ENCODE measurements around the gene ADIG.
"Not testable (repeated sequence)": the region's sequence is repeated elsewhere in the genome, so short reads cannot be mapped to it uniquely, and the experiment has no call there.

The ADIG gene

GRCh38 chr20:38590676-38591473, 9.9 kb downstream of the ADIG start:
- Histone ChIP-seq H3K9me2 (replicated peaks; ENCODE audit: insufficient read depth, low read length) (no peaks in the 10 kb centered on the region), H3K27ac (ENCODE audit: low read depth, low read length) (no peak overlapping the region), H3K9me3 (ENCODE audit: insufficient read depth, low read length) (no peaks in the 10 kb centered on the region), H4K20me1 (ENCODE audit: low read depth, low read length) (no peaks in the 10 kb centered on the region), H3K36me3 (ENCODE audit: low read length) (no peaks in the 10 kb centered on the region), H3K9ac (ENCODE audit: low read length) (no peak overlapping the region), H3K27me3 (ENCODE audit: low read length) (no peaks in the 10 kb centered on the region), H3K79me2 (ENCODE audit: insufficient read depth, low read length) (no peaks in the 10 kb centered on the region), H3K4me3 (ENCODE audit: insufficient read depth, low read length, poor library complexity, severe bottlenecking) (no peak overlapping the region), H3K4me2 (ENCODE audit: low read depth, low read length, poor library complexity, severe bottlenecking) (no peak overlapping the region), H3F3A (ENCODE audit: insufficient read depth) (no peaks in the 10 kb centered on the region), H2AFZ (ENCODE audit: low read depth, low read length, severe bottlenecking) (no peak overlapping the region)
- TF ChIP-seq EZH2phosphoT487 (conservative IDR thresholded peaks at IDR 0.05; ENCODE audit: low read length) (no peak), CTCF (IDR thresholded peaks at IDR 0.05; ENCODE audit: insufficient read depth, low read length, poor library complexity, severe bottlenecking) (no peak)

- H3K9me2 ChIP-seq (replicated peaks; ENCODE audit: insufficient read depth, low read length), result no peaks in the 10 kb centered on the region
- H3F3A ChIP-seq (ENCODE audit: insufficient read depth), result no peaks in the 10 kb centered on the region
- H4K20me1 ChIP-seq (ENCODE audit: low read depth, low read length), result no peaks in the 10 kb centered on the region
- H3K79me2 ChIP-seq (ENCODE audit: insufficient read depth, low read length), result no peaks in the 10 kb centered on the region
- no peak overlapping the region for H3K4me3 ChIP-seq (ENCODE audit: insufficient read depth, low read length, poor library complexity, severe bottlenecking)
- TF ChIP-seq CTCF (IDR thresholded peaks at IDR 0.05; ENCODE audit: insufficient read depth, low read length, poor library complexity, severe bottlenecking) (no peak), EZH2phosphoT487 (conservative IDR thresholded peaks at IDR 0.05; ENCODE audit: low read length) (no peak)
- H3K9me3 ChIP-seq (ENCODE audit: insufficient read depth, low read length), result no peaks in the 10 kb centered on the region
- H2AFZ ChIP-seq (ENCODE audit: low read depth, low read length, severe bottlenecking), result no peak overlapping the region
- no peaks in the 10 kb centered on the region for H3K36me3 ChIP-seq (ENCODE audit: low read length)
- no peak overlapping the region for H3K27ac ChIP-seq (ENCODE audit: low read depth, low read length)
- H3K27me3 ChIP-seq (ENCODE audit: low read length), result no peaks in the 10 kb centered on the region
- H3K4me2 ChIP-seq (ENCODE audit: low read depth, low read length, poor library complexity, severe bottlenecking), result no peak overlapping the region
- no peak overlapping the region for H3K9ac ChIP-seq (ENCODE audit: low read length)
Measured at GRCh38 chr20:38591474-38592410, 10.7 kb downstream of the ADIG start.

GRCh38 chr20:38592411-38592790, 11.4 kb downstream of the ADIG start:
- not testable (repeated sequence) for H3K4me3 ChIP-seq (ENCODE audit: insufficient read depth, low read length, poor library complexity, severe bottlenecking); H3K9me3 ChIP-seq (ENCODE audit: insufficient read depth, low read length); H4K20me1 ChIP-seq (ENCODE audit: low read depth, low read length); H3K36me3 ChIP-seq (ENCODE audit: low read length); H3K27me3 ChIP-seq (ENCODE audit: low read length); H3K4me2 ChIP-seq (ENCODE audit: low read depth, low read length, poor library complexity, severe bottlenecking); H3K9ac ChIP-seq (ENCODE audit: low read length); H3F3A ChIP-seq (ENCODE audit: insufficient read depth); H3K27ac ChIP-seq (ENCODE audit: low read depth, low read length); H3K79me2 ChIP-seq (ENCODE audit: insufficient read depth, low read length); H3K9me2 ChIP-seq (replicated peaks; ENCODE audit: insufficient read depth, low read length); H2AFZ ChIP-seq (ENCODE audit: low read depth, low read length, severe bottlenecking)

GRCh38 chr20:38594281-38594680, 13.3 kb downstream of the ADIG start:
- H3K4me2 ChIP-seq (ENCODE audit: low read depth, low read length, poor library complexity, severe bottlenecking); H3K79me2 ChIP-seq (ENCODE audit: insufficient read depth, low read length); H3K27me3 ChIP-seq (ENCODE audit: low read length); H4K20me1 ChIP-seq (ENCODE audit: low read depth, low read length); H3K9ac ChIP-seq (ENCODE audit: low read length); H2AFZ ChIP-seq (ENCODE audit: low read depth, low read length, severe bottlenecking); H3K27ac ChIP-seq (ENCODE audit: low read depth, low read length); H3F3A ChIP-seq (ENCODE audit: insufficient read depth); H3K9me3 ChIP-seq (ENCODE audit: insufficient read depth, low read length); H3K4me3 ChIP-seq (ENCODE audit: insufficient read depth, low read length, poor library complexity, severe bottlenecking); H3K9me2 ChIP-seq (replicated peaks; ENCODE audit: insufficient read depth, low read length); H3K36me3 ChIP-seq (ENCODE audit: low read length): not testable (repeated sequence)

- not testable (repeated sequence) for H3K79me2 ChIP-seq (ENCODE audit: insufficient read depth, low read length); H3K9ac ChIP-seq (ENCODE audit: low read length); H3K9me2 ChIP-seq (replicated peaks; ENCODE audit: insufficient read depth, low read length); H3K36me3 ChIP-seq (ENCODE audit: low read length); H3K4me2 ChIP-seq (ENCODE audit: low read depth, low read length, poor library complexity, severe bottlenecking); H3K27ac ChIP-seq (ENCODE audit: low read depth, low read length); H3K27me3 ChIP-seq (ENCODE audit: low read length); H3F3A ChIP-seq (ENCODE audit: insufficient read depth); H2AFZ ChIP-seq (ENCODE audit: low read depth, low read length, severe bottlenecking); H3K9me3 ChIP-seq (ENCODE audit: insufficient read depth, low read length); H4K20me1 ChIP-seq (ENCODE audit: low read depth, low read length); H3K4me3 ChIP-seq (ENCODE audit: insufficient read depth, low read length, poor library complexity, severe bottlenecking)
Measured at GRCh38 chr20:38595886-38596285, 14.9 kb downstream of the ADIG start.

Data from SU-DHL-6 (cell line).